B cell (primary cell): ENCODE results near the gene NPAT. TPM values are rescaled to one million over a fixed set of nuclear protein-coding genes. Genes with fewer than 3 reads are reported as not detected.

Experiments used
- ATAC-seq: fragments of 200-7000 bp; cut with Tn5 transposase; one replicate; pipeline ENCODE4 v1.10.0; 2021; ENCODE audit warnings: low read depth, mild to moderate bottlenecking, moderate number of reproducible peaks, moderate library complexity
- CTCF ChIA-PET: fragments of 350-600 bp; sonication (Branson Sonifier 250); formaldehyde crosslinking; loops from one replicate; lab custom pipeline; 2021; ENCODE audit warnings: antibody characterized with exemption, inconsistent platforms; lab: Charles Lee
- POLR2A ChIA-PET: fragments of 350-600 bp; sonication (Branson Sonifier 250); formaldehyde crosslinking; loops from one replicate; lab custom pipeline; 2021; ENCODE audit warnings: antibody characterized with exemption; lab: Charles Lee
- DNase-seq: peaks from one replicate; pipeline ENCODE4 v3.0.0; 2013
- H2AFZ ChIP-seq: 2 replicates; pipeline ENCODE4 v1.6.1; 2012; ENCODE audit warnings: mild to moderate bottlenecking, low read depth, low read length; ENCODE audit not compliant: insufficient read depth, poor library complexity, severe bottlenecking
- H3K27ac ChIP-seq, 2 donors: 1 replicate in 1 of 2; 2 replicates in 1 of 2; pipeline ENCODE4 v1.5.1; 2012 to 2013; ENCODE audit warnings: low read length in 2 of 2, mild to moderate bottlenecking in 2 of 2, moderate library complexity in 1 of 2
- H3K27me3 ChIP-seq, 4 experiments: fragments of 200-600 bp in 1 of 4; sonication (generic) in 1 of 4; replicated peaks in 1 of 4; 1 replicate in 2 of 4; 2 replicates in 2 of 4; pipeline versions ENCODE4 v1.6.1 to v1.7.0; 2013 to 2016; ENCODE audit warnings: low read length in 3 of 4, mild to moderate bottlenecking in 2 of 4, mixed read lengths in 1 of 4, moderate library complexity in 1 of 4; ENCODE audit not compliant: insufficient read depth in 4 of 4, control insufficient read depth in 3 of 4; ENCODE audit errors: control extremely low read depth in 1 of 4
- H3K36me3 ChIP-seq, 2 experiments: replicated peaks in 1 of 2; 1 replicate in 1 of 2; 2 replicates in 1 of 2; pipeline versions ENCODE4 v1.6.1 to v1.7.1; 2013; ENCODE audit warnings: low read length in 1 of 2; ENCODE audit not compliant: insufficient read depth in 2 of 2, control insufficient read depth in 1 of 2; ENCODE audit errors: control extremely low read depth in 1 of 2, extremely low read depth in 1 of 2
- H3K4me1 ChIP-seq, 2 donors: fragments of 200-600 bp in 1 of 2; sonication (generic) in 1 of 2; 1 replicate in 1 of 2; 2 replicates in 1 of 2; pipeline versions ENCODE4 v1.5.1 to v1.6.1; 2013 to 2017; ENCODE audit warnings: low read length in 2 of 2; ENCODE audit not compliant: control insufficient read depth in 2 of 2, insufficient read depth in 2 of 2
- H3K4me2 ChIP-seq: replicated peaks from 2 replicates; pipeline ENCODE3; 2012; ENCODE audit warnings: mild to moderate bottlenecking, low read depth, low read length; ENCODE audit not compliant: poor library complexity, severe bottlenecking
- H3K4me3 ChIP-seq, 5 experiments: fragments of 200-600 bp in 1 of 5; sonication (generic) in 1 of 5; 1 replicate in 3 of 5; 2 replicates in 2 of 5; pipeline versions ENCODE4 v1.5.1 to v1.7.0; 2011 to 2016; ENCODE audit warnings: low read length in 4 of 5, mild to moderate bottlenecking in 4 of 5, low read depth in 2 of 5, control low read depth in 1 of 5, moderate library complexity in 1 of 5; ENCODE audit not compliant: insufficient read depth in 1 of 5; ENCODE audit errors: control extremely low read depth in 1 of 5, extremely low read depth in 1 of 5
- H3K79me2 ChIP-seq: fragments of 200-600 bp; sonication (generic); one replicate; pipeline ENCODE4 v1.6.0; 2016; ENCODE audit warnings: low read length; ENCODE audit not compliant: control insufficient read depth, insufficient read depth
- H3K9ac ChIP-seq: fragments of 200-600 bp; sonication (generic); 2 replicates; pipeline ENCODE4 v1.6.1; 2017; ENCODE audit warnings: mild to moderate bottlenecking, low read length, moderate library complexity
- H3K9me3 ChIP-seq, 3 donors: one replicate each; pipeline versions ENCODE4 v1.6.1 to v1.7.1; 2013; ENCODE audit warnings: low read length in 2 of 3; ENCODE audit not compliant: control insufficient read depth in 2 of 3, insufficient read depth in 1 of 3; ENCODE audit errors: control extremely low read depth in 1 of 3
- H4K20me1 ChIP-seq: 2 replicates; pipeline ENCODE4 v1.6.0; 2012; ENCODE audit warnings: mild to moderate bottlenecking, low read length; ENCODE audit not compliant: insufficient read depth, control insufficient read depth, poor library complexity, severe bottlenecking
- H3K27ac Mint-ChIP-seq: one replicate; pipeline ENCODE4 v1.8.0; 2021; ENCODE audit warnings: mixed read lengths
- H3K27me3 Mint-ChIP-seq: one replicate; pipeline ENCODE4 v1.8.0; 2021; ENCODE audit warnings: mixed read lengths
- H3K4me1 Mint-ChIP-seq: one replicate; pipeline ENCODE4 v1.8.0; 2021; ENCODE audit warnings: mixed read lengths
- H3K4me3 Mint-ChIP-seq: one replicate; pipeline ENCODE4 v1.8.0; 2021; ENCODE audit warnings: mixed read lengths
- H3K9me3 Mint-ChIP-seq: one replicate; pipeline ENCODE4 v1.8.0; 2022; ENCODE audit warnings: mixed read lengths; ENCODE audit not compliant: insufficient read depth
- CTCF ChIP-seq: fragments of 200-600 bp; IDR thresholded peaks from one replicate; pipeline ENCODE4 v1.8.0; 2022; ENCODE audit warnings: antibody characterized with exemption, mild to moderate bottlenecking
- EZH2 ChIP-seq: IDR thresholded peaks from 2 replicates; pipeline ENCODE4 v1.6.1; 2012; ENCODE audit warnings: borderline replicate concordance, low read depth, mild to moderate bottlenecking, moderate library complexity, low read length; ENCODE audit not compliant: insufficient read depth, poor library complexity, severe bottlenecking
- WGBS: methylation state at CpG from one replicate; pipeline ENCODE4 v1.1.5; 2013; ENCODE audit warnings: missing lambda C conversion rate; ENCODE audit not compliant: insufficient coverage; 5-methylcytosine and 5-hydroxymethylcytosine counted together
- intact Hi-C: fragments of 100-400 bp; cut with micrococcal nuclease; formaldehyde crosslinking; loops from one replicate; pipeline ENCODE4 v1.10.0; 2022
- polyA plus RNA-seq: library from polyadenylated mRNA; depleted of rRNA; stranded (reverse); fragments of >200 nt; gene quantifications from 2 replicates; pipeline ENCODE4 v1.2.3, GENCODE V29; 2012
- total RNA-seq, 2 donors: library from RNA; stranded (reverse); fragments of 120-200 nt in 1 of 2; gene quantifications; 1 replicate in 1 of 2; 2 replicates in 1 of 2; pipeline versions ENCODE4 v1.2.3 to v1.2.4, GENCODE V29; 2013 to 2022

The NPAT gene
- total and polyA plus RNA-seq, 2 donors (not counting 1 experiment from before 2014, with no cell fraction given): 8.8 to 51.7 TPM

DNA sequence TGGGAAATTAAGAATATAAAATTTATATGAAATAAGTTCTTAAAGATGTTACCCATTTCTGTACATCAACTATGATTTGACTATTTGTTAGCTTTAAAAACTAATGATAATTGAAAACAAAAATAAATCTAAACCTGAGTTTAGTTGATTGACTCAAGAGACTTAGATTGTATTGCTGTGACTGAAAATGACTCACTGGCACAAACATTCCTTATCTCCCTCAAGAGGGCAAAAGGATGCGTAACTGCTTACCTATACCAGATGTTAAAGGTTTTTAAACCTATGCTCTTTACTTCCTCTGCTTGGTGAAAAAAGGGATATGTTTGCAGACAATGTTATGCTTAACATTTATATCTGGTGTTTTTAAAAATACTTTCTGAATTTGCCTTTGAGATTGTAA is 30.7 kb upstream of the NPAT start:
- Histone ChIP-seq H3K4me2 (no peak overlapping the region), H3K9me3 (no peaks in the 10 kb centered on the region), H4K20me1 (no peaks in the 10 kb centered on the region), H3K4me1 (no peaks in the 10 kb centered on the region), H3K27ac (no peak overlapping the region), H3K4me3 (no peak overlapping the region), H3K27me3 (no peaks in the 10 kb centered on the region), H3K79me2 (peaks cover 18% of the 10 kb centered on the region), H3K36me3 (peaks cover 26 to 86% of the 10 kb centered on the region in 2 experiments), H3K9ac (no peak overlapping the region), H2AFZ (no peak overlapping the region)
- ChIA-PET POLR2A (interaction anchor here (1.1 kb wide), 1 partner anchor 16 kb away, joined by 3 read pairs; no protein-coding TSS in a partner anchor), CTCF (no interaction called here)
- Mint-ChIP-seq H3K4me3 (no peak overlapping the region), H3K9me3 (no peaks in the 10 kb centered on the region), H3K27me3 (no peaks in the 10 kb centered on the region), H3K27ac (no peak overlapping the region), H3K4me1 (no peaks in the 10 kb centered on the region)
- TF ChIP-seq EZH2 (no peak), CTCF (no peak)
- ATAC-seq: no peak
- intact Hi-C loops: loop anchor here (10.0 kb wide), 1 partner anchor 52 kb away; no protein-coding TSS in a partner anchor
- no peak for DNase-seq
- WGBS: no CpG with 5 or more reads among the region's 1 CpG

DNA sequence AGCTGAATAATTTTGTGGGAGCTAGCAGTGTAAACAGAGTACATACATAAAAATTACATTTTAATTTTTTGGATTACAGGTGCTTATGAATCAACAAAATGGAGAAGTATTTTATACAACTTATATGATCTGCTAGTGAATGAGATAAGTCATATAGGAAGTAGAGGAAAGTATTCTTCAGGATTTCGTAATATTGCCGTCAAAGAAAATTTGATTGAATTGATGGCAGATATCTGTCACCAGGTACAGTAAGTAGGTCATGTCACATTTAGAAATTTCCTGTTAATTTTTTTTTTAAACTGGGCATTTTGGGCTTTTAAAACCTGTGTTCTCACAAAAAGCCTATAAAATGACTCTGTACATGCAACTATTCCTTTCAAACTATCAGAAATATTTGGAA is 24.4 kb upstream of the NPAT start:
- Histone ChIP-seq H3K27ac (no peak overlapping the region), H3K4me2 (no peak overlapping the region), H2AFZ (no peak overlapping the region), H3K9me3 (no peaks in the 10 kb centered on the region), H4K20me1 (peaks cover 6% of the 10 kb centered on the region), H3K4me1 (peaks cover 0 to 2% of the 10 kb centered on the region in 2 donors), H3K79me2 (peaks cover 19% of the 10 kb centered on the region), H3K4me3 (no peak overlapping the region), H3K27me3 (no peaks in the 10 kb centered on the region), H3K36me3 (peaks cover 19 to 70% of the 10 kb centered on the region in 2 experiments), H3K9ac (no peak overlapping the region)
- POLR2A ChIA-PET: no interaction called here
- no peak for TF ChIP-seq EZH2
- no peak for TF ChIP-seq CTCF
- intact Hi-C loops: no loop called here
- WGBS: 88% methylated on average over 2 of the region's 2 CpGs
- Mint-ChIP-seq H3K9me3 (no peaks in the 10 kb centered on the region), H3K27me3 (no peaks in the 10 kb centered on the region), H3K4me3 (no peak overlapping the region), H3K27ac (no peak overlapping the region), H3K4me1 (peaks cover 3% of the 10 kb centered on the region)
- ATAC-seq (no peak), DNase-seq (no peak)
- CTCF ChIA-PET: no interaction called here
